Stomach smooth muscle (tissue), 2 donors: ENCODE results near the gene SLC22A15.
"Not testable (repeated sequence)": the region's sequence is repeated elsewhere in the genome, so short reads cannot be mapped to it uniquely, and the experiment has no call there.

Experiments used
- H3K27ac ChIP-seq: one replicate; pipeline ENCODE4 v1.7.0; 2013; ENCODE audit warnings: mild to moderate bottlenecking, low read length, inconsistent platforms
- H3K27me3 ChIP-seq, 2 donors: one replicate each; pipeline ENCODE4 v1.7.0; 2013; ENCODE audit warnings: low read length in 2 of 2; ENCODE audit not compliant: insufficient read depth in 2 of 2, control insufficient read depth in 1 of 2
- H3K36me3 ChIP-seq, 2 donors: one replicate each; pipeline ENCODE4 v1.7.0; 2013; ENCODE audit warnings: low read length in 2 of 2; ENCODE audit not compliant: control insufficient read depth in 2 of 2, insufficient read depth in 2 of 2
- H3K4me1 ChIP-seq: one replicate; pipeline ENCODE4 v1.7.0; 2013; ENCODE audit warnings: low read length; ENCODE audit not compliant: control insufficient read depth, insufficient read depth
- H3K4me3 ChIP-seq, 2 donors: one replicate each; pipeline ENCODE4 v1.7.0; 2013; ENCODE audit warnings: low read length in 2 of 2
- H3K9ac ChIP-seq, 2 donors: one replicate each; pipeline ENCODE4 v1.7.0; 2013; ENCODE audit warnings: low read length in 2 of 2, mild to moderate bottlenecking in 1 of 2
- H3K9me3 ChIP-seq, 2 donors: one replicate each; pipeline ENCODE4 v1.7.0; 2013; ENCODE audit warnings: low read length in 2 of 2; ENCODE audit not compliant: control insufficient read depth in 2 of 2
- donor health status: healthy.
- donor health status: Pancreatic carcinoma.

SLC22A15 gene

GRCh38 chr1:116031302-116031835, 55.1 kb downstream of the SLC22A15 start:
- Histone ChIP-seq H3K4me1 (no peaks in the 10 kb centered on the region), H3K27me3 (no peaks in the 10 kb centered on the region), H3K9me3 (no peaks in the 10 kb centered on the region), H3K4me3 (no peak overlapping the region), H3K36me3 (no peaks in the 10 kb centered on the region), H3K27ac (no peak overlapping the region), H3K9ac (no peak overlapping the region)

- Histone ChIP-seq H3K27ac (no peak overlapping the region), H3K9me3 (no peaks in the 10 kb centered on the region), H3K4me1 (no peaks in the 10 kb centered on the region), H3K4me3 (no peak overlapping the region), H3K27me3 (no peaks in the 10 kb centered on the region), H3K9ac (no peak overlapping the region), H3K36me3 (no peaks in the 10 kb centered on the region)
These were observed 57.0 kb downstream of the SLC22A15 start for GRCh38 chr1:116033322-116033721.

GRCh38 chr1:116036255-116036654, 59.9 kb downstream of the SLC22A15 start:
- Histone ChIP-seq H3K4me1 (no peaks in the 10 kb centered on the region), H3K9ac (no peak overlapping the region), H3K4me3 (no peak overlapping the region), H3K27me3 (no peaks in the 10 kb centered on the region), H3K36me3 (no peaks in the 10 kb centered on the region), H3K27ac (no peak overlapping the region), H3K9me3 (no peaks in the 10 kb centered on the region)

DNA sequence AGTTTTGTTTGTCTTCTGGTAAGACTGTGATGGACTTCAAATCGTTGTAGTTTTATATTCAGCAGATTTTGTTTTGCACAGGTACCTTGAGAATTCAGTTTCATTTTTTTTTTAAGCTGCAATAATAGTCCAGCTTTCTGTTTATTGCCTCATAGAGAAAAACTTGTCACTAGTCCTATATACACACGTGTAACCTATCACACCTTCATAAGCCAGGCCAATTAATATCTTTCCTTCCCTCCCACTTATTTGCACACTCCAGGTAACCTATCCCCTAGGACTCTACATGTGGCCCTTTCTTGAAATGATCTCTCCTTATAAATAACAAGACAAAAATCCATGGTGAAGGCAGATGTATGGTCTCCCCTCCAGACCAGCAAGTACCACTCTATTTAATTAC, 62.4 kb downstream of the SLC22A15 start:
- Histone ChIP-seq H3K4me3 (no peak overlapping the region), H3K4me1 (no peaks in the 10 kb centered on the region), H3K9me3 (no peaks in the 10 kb centered on the region), H3K9ac (no peak overlapping the region), H3K27ac (no peak overlapping the region), H3K36me3 (no peaks in the 10 kb centered on the region), H3K27me3 (no peaks in the 10 kb centered on the region)

- no peak overlapping the region for H3K4me3 ChIP-seq
- no peaks in the 10 kb centered on the region for H3K4me1 ChIP-seq
- no peak overlapping the region for H3K27ac ChIP-seq
- no peak overlapping the region for H3K9ac ChIP-seq
- no peaks in the 10 kb centered on the region for H3K27me3 ChIP-seq
- no peaks in the 10 kb centered on the region for H3K9me3 ChIP-seq
- no peaks in the 10 kb centered on the region for H3K36me3 ChIP-seq
These were observed 67.8 kb downstream of the SLC22A15 start for GRCh38 chr1:116044071-116044470.

- not testable (repeated sequence) for H3K4me3 ChIP-seq, H3K9me3 ChIP-seq, H3K4me1 ChIP-seq, H3K27me3 ChIP-seq, H3K27ac ChIP-seq, H3K9ac ChIP-seq, H3K36me3 ChIP-seq
These were observed 70.6 kb downstream of the SLC22A15 start for GRCh38 chr1:116046933-116047332.

DNA sequence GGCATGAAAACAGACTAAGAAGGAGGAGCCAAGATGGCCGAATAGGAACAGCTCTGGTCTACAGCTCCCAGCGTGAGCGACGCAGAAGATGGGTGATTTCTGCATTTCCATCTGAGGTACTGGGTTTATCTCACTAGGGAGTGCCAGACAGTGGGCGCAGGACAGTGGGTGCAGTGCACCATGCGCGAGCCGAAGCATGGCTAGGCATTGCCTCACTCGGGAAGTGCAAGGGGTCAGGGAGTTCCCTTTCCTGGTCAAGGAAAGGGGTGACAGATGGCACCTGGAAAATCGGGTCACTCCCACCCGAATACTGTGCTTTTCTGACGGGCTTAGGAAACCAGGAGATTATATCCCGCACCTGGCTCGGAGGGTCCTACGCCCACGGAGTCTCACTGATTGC, 75.6 kb downstream of the SLC22A15 start:
- H3K4me3 ChIP-seq, H3K36me3 ChIP-seq, H3K9ac ChIP-seq, H3K27ac ChIP-seq, H3K27me3 ChIP-seq, H3K9me3 ChIP-seq, H3K4me1 ChIP-seq: not testable (repeated sequence)

GRCh38 chr1:116062201-116062600, 85.9 kb downstream of the SLC22A15 start:
- no peaks in the 10 kb centered on the region for H3K4me1 ChIP-seq
- no peak overlapping the region for H3K4me3 ChIP-seq
- H3K27ac ChIP-seq = no peak overlapping the region
- H3K27me3 ChIP-seq = no peaks in the 10 kb centered on the region
- no peaks in the 10 kb centered on the region for H3K9me3 ChIP-seq
- no peaks in the 10 kb centered on the region for H3K36me3 ChIP-seq
- H3K9ac ChIP-seq = no peak overlapping the region

DNA sequence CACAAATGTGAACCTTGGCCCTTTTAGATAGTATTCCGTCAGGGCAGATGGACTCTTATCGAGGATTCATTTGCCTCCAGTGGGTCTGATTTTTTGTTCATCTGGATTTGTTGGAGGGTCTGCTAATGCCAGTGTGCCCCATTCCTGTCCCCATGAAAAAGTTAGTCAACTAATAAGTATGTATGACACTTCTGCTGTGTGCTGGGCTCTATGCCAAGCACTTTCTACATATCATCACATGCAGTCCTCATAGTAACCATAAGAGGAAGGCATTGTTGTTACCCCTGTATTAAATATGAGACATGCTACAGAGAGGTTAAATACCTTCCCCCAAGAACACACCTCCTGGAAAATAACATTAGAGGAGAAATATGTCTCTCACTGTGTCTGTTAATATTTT, 88.3 kb downstream of the SLC22A15 start:
- no peak overlapping the region for H3K27ac ChIP-seq
- no peaks in the 10 kb centered on the region for H3K9me3 ChIP-seq
- H3K4me3 ChIP-seq = no peak overlapping the region
- H3K4me1 ChIP-seq = no peaks in the 10 kb centered on the region
- H3K27me3 ChIP-seq = no peaks in the 10 kb centered on the region
- H3K36me3 ChIP-seq = no peaks in the 10 kb centered on the region
- no peak overlapping the region for H3K9ac ChIP-seq

GRCh38 chr1:116066868-116067565, 90.7 kb downstream of the SLC22A15 start:
- no peaks in the 10 kb centered on the region for H3K4me1 ChIP-seq
- no peak overlapping the region for H3K9ac ChIP-seq
- H3K36me3 ChIP-seq = no peaks in the 10 kb centered on the region
- H3K27me3 ChIP-seq = no peaks in the 10 kb centered on the region
- no peak overlapping the region for H3K4me3 ChIP-seq
- H3K9me3 ChIP-seq = no peaks in the 10 kb centered on the region
- H3K27ac ChIP-seq = no peak overlapping the region

DNA sequence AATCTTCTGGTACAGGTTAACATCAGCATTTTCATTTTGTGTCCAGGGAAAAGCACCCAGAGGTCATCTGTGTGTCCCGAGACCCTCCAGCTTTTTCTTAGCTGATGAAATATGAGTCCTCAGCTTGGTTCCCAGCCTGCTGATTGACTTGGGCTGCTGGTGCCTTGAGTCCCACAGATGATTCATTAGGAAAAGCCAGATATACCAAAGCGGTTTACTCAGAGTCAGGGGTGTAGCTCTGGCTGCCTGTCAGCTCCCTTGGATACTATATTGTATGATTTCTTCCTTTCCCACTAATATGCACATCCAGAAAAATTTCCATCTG, 91.2 kb downstream of the SLC22A15 start:
- Histone ChIP-seq H3K27me3 (no peaks in the 10 kb centered on the region), H3K36me3 (no peaks in the 10 kb centered on the region), H3K4me3 (no peak overlapping the region), H3K4me1 (no peaks in the 10 kb centered on the region), H3K9me3 (no peaks in the 10 kb centered on the region), H3K9ac (no peak overlapping the region), H3K27ac (no peak overlapping the region)
